A549 (cell line): ENCODE measurements around the gene PDE8A. TPM values are rescaled to one million over a fixed set of nuclear protein-coding genes. Genes with fewer than 3 reads are reported as not detected.
A peak's percentile ranks its signal among the peaks of the same experiment; 100 is the strongest.

Source experiments
- ATAC-seq, 2 experiments: fragments of 200-7000 bp in 1 of 2; fragments of >200 bp in 1 of 2; cut with Nextera tagmentation in 1 of 2; cut with Tn5 transposase in 1 of 2; 3 replicates each; pipeline versions ENCODE4 v1.8.0 to v1.9.1; 2018 to 2020; ENCODE audit warnings: mild to moderate bottlenecking in 1 of 2, moderate library complexity in 1 of 2
- CTCF ChIA-PET: fragments of 300-600 bp; sonication (Branson Sonifier 250); formaldehyde crosslinking; extraction: SDS; loops from one replicate; lab custom pipeline; 2021; ENCODE audit warnings: antibody characterized with exemption, inconsistent platforms; lab: Yijun Ruan, JAX
- POLR2A ChIA-PET: fragments of 350-600 bp; formaldehyde crosslinking; extraction: SDS; loops from one replicate; lab custom pipeline; 2021; ENCODE audit warnings: antibody characterized with exemption, inconsistent platforms; lab: Yijun Ruan, JAX
- DNase-seq, 2 experiments: peaks; one replicate each; pipeline versions ENCODE4 v3.0.0 to v3.0.0-alpha.2; 2011 to 2016; ENCODE audit warnings: low read depth in 1 of 2, low spot score in 1 of 2
- FAIRE-seq: peaks from 2 replicates; lab custom pipeline; 2011; peaks lifted over from hg19 to GRCh38; lab: Jason Lieb, UNC
- H3K27ac ChIP-seq, 2 experiments: fragments of >200 bp; sonication (Bioruptor Twin); formaldehyde crosslinking; 3 replicates each; pipeline ENCODE4 v1.5.1; 2016 to 2017
- H3K4me1 ChIP-seq: fragments of >200 bp; sonication (Bioruptor Twin); formaldehyde crosslinking; 3 replicates; pipeline ENCODE4 v1.6.1; 2016
- H3K4me2 ChIP-seq: fragments of >200 bp; sonication (Bioruptor Twin); formaldehyde crosslinking; 3 replicates; pipeline ENCODE4 v1.6.1; 2016
- H3K4me3 ChIP-seq: fragments of >200 bp; sonication (Bioruptor Twin); formaldehyde crosslinking; 3 replicates; pipeline ENCODE4 v1.5.1; 2016
- H3K9me3 ChIP-seq: fragments of >200 bp; sonication (Bioruptor Twin); formaldehyde crosslinking; 3 replicates; pipeline ENCODE4 v1.6.1; 2016
- BHLHE40 ChIP-seq: IDR thresholded peaks from 2 replicates; pipeline ENCODE4 v1.6.1; 2012; ENCODE audit warnings: low read depth, low read length, inconsistent platforms
- CBX8 ChIP-seq: fragments of 200-600 bp; sonication (generic); IDR thresholded peaks from 2 replicates; pipeline ENCODE4 v1.6.1; 2016
- CEBPB ChIP-seq, 2 experiments: fragments of >200 bp in 1 of 2; sonication (Bioruptor Twin) in 1 of 2; formaldehyde crosslinking in 1 of 2; IDR thresholded peaks; 2 replicates each; pipeline ENCODE4 v1.6.1; 2012 to 2016
- EHF ChIP-seq: fragments of 250-450 bp; sonication (Bioruptor Pico); IDR thresholded peaks from 2 replicates; pipeline ENCODE4 v1.5.0; 2020; ENCODE audit warnings: mild to moderate bottlenecking
- FOSB ChIP-seq: fragments of 250-450 bp; sonication (Bioruptor Pico); IDR thresholded peaks from 2 replicates; pipeline ENCODE4 v1.5.0; 2020; ENCODE audit warnings: mild to moderate bottlenecking, moderate library complexity
- HDAC2 ChIP-seq: fragments of 200-600 bp; sonication (generic); IDR thresholded peaks from 2 replicates; pipeline ENCODE4 v1.6.1; 2016
- HEYL ChIP-seq: fragments of 250-450 bp; sonication (Bioruptor Pico); IDR thresholded peaks from 2 replicates; pipeline ENCODE4 v1.8.0; 2021; ENCODE audit warnings: mild to moderate bottlenecking, moderate library complexity
- MAZ ChIP-seq: fragments of 150-350 bp; IDR thresholded peaks from 2 replicates; pipeline ENCODE4 v1.6.1; 2014; ENCODE audit warnings: antibody characterized with exemption, low read depth, low read length, borderline replicate concordance
- NR3C1 ChIP-seq: fragments of >200 bp; sonication (Bioruptor Twin); formaldehyde crosslinking; IDR thresholded peaks from 3 replicates; pipeline ENCODE4 v1.6.1; 2017
- RARB ChIP-seq: fragments of 250-450 bp; sonication (Bioruptor Pico); IDR thresholded peaks from 2 replicates; pipeline ENCODE4 v1.8.0; 2021; ENCODE audit warnings: mild to moderate bottlenecking, moderate library complexity
- ZC3H11A ChIP-seq: fragments of 450-650 bp; IDR thresholded peaks from 2 replicates; pipeline ENCODE4 v1.6.1; 2014; ENCODE audit warnings: antibody characterized with exemption, mild to moderate bottlenecking
- ZFP36 ChIP-seq: fragments of 450-650 bp; IDR thresholded peaks from 2 replicates; pipeline ENCODE4 v1.6.1; 2014; ENCODE audit warnings: borderline replicate concordance; ENCODE audit not compliant: partially characterized antibody
- WGBS: methylation state at CpG from one replicate; pipeline ENCODE4 v1.1.6; 2017; ENCODE audit errors: missing lambda C conversion rate; 5-methylcytosine and 5-hydroxymethylcytosine counted together
- polyA plus RNA-seq, 4 experiments: library from polyadenylated mRNA; depleted of rRNA in 3 of 4; stranded (reverse); fragments of >200 nt; fragmentation: RNase III in 1 of 4; extraction: RNeasy Plus Mini Kit Qiagen cat#74134 plus additional on column Dnase treatment in 1 of 4; gene quantifications; 2 replicates in 3 of 4; 3 replicates in 1 of 4; pipeline ENCODE4 v1.2.3, GENCODE V29; 2011 to 2017
- TF ChIP-seq, protein P1 (sequence below): IDR thresholded peaks from 2 replicates; pipeline ENCODE4 v1.6.1; 2012
- TF ChIP-seq, protein P2 (sequence below): fragments of >200 bp; sonication (Bioruptor Twin); formaldehyde crosslinking; IDR thresholded peaks from 3 replicates; pipeline ENCODE4 v1.6.1; 2016
- TF ChIP-seq, protein P3 (sequence below): fragments of >200 bp; sonication (Bioruptor Twin); formaldehyde crosslinking; IDR thresholded peaks from 3 replicates; pipeline ENCODE4 v1.5.1; 2016
- TF ChIP-seq, protein P4 (sequence below): fragments of 150-350 bp; IDR thresholded peaks from 2 replicates; pipeline ENCODE4 v1.6.1; 2014; ENCODE audit warnings: low read depth, mild to moderate bottlenecking, low read length
- TF ChIP-seq, protein P5 (sequence below): fragments of 250-450 bp; sonication (Bioruptor Pico); IDR thresholded peaks from 2 replicates; pipeline ENCODE4 v1.5.0; 2021; ENCODE audit warnings: mild to moderate bottlenecking, moderate library complexity, borderline replicate concordance
- TF ChIP-seq, protein P6 (sequence below): IDR thresholded peaks from 2 replicates; pipeline ENCODE4 v1.6.1; 2012
- TF ChIP-seq, protein P7 (sequence below): IDR thresholded peaks from 2 replicates; pipeline ENCODE4 v1.6.1; 2012; ENCODE audit warnings: low read depth, borderline replicate concordance
- TF ChIP-seq, protein P8 (sequence below): fragments of 200-600 bp; sonication (generic); IDR thresholded peaks from 2 replicates; pipeline ENCODE4 v1.6.1; 2016; ENCODE audit warnings: antibody characterized with exemption, mild to moderate bottlenecking, moderate library complexity

PDE8A gene
- polyA plus RNA-seq, 2 of the 4 experiments (the other 2 are of a cell fraction): 45.3 to 204 TPM

DNA sequence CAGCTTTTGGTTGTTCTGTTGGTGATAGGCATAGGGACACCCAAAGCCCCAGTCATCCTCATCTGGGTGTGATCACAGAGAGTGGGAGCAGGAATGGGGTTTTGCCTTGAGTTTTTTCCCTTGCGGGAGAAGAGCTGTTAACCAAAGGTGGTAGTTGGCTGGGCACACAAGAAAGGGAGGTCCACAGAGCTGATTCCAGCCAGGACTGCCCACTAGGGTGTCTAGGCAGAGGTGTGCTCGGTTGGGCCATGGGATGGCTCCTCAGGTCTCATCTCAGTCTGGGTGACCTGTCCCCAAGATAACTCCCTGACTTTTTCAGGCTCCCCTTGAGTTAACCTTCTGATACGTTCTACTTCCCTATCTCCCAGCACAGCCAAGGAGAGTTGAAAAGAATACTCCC lies 134.8 kb downstream of the PDE8A start:
- no peak for DNase-seq
- TF ChIP-seq, protein P1, sequence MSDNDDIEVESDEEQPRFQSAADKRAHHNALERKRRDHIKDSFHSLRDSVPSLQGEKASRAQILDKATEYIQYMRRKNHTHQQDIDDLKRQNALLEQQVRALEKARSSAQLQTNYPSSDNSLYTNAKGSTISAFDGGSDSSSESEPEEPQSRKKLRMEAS: no peak
- TF ChIP-seq RARB (CRISPR knock-in tag) (no peak), MAZ (no peak)
- TF ChIP-seq, protein P2, sequence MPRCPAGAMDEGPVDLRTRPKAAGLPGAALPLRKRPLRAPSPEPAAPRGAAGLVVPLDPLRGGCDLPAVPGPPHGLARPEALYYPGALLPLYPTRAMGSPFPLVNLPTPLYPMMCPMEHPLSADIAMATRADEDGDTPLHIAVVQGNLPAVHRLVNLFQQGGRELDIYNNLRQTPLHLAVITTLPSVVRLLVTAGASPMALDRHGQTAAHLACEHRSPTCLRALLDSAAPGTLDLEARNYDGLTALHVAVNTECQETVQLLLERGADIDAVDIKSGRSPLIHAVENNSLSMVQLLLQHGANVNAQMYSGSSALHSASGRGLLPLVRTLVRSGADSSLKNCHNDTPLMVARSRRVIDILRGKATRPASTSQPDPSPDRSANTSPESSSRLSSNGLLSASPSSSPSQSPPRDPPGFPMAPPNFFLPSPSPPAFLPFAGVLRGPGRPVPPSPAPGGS: no peak
- TF ChIP-seq, protein P3, sequence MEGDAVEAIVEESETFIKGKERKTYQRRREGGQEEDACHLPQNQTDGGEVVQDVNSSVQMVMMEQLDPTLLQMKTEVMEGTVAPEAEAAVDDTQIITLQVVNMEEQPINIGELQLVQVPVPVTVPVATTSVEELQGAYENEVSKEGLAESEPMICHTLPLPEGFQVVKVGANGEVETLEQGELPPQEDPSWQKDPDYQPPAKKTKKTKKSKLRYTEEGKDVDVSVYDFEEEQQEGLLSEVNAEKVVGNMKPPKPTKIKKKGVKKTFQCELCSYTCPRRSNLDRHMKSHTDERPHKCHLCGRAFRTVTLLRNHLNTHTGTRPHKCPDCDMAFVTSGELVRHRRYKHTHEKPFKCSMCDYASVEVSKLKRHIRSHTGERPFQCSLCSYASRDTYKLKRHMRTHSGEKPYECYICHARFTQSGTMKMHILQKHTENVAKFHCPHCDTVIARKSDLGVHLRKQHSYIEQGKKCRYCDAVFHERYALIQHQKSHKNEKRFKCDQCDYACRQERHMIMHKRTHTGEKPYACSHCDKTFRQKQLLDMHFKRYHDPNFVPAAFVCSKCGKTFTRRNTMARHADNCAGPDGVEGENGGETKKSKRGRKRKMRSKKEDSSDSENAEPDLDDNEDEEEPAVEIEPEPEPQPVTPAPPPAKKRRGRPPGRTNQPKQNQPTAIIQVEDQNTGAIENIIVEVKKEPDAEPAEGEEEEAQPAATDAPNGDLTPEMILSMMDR: no peak
- Histone ChIP-seq H3K4me1 (no peaks in the 10 kb centered on the region), H3K27ac (no peak overlapping the region), H3K9me3 (no peaks in the 10 kb centered on the region), H3K4me3 (no peak overlapping the region), H3K4me2 (no peak overlapping the region)
- ATAC-seq: peak in 1 of 2 experiments; percentile 15; a peak in 1 of 6 replicates
- POLR2A ChIA-PET: no interaction called here
- CTCF ChIA-PET: interaction anchor here (0.6 to 1.2 kb wide), 4 partner anchors 11 to 398 kb away, joined by 3 to 8 read pairs (median 4); no protein-coding TSS in a partner anchor
- 92% methylated on average over 3 of the region's 3 CpGs for WGBS
- FAIRE-seq: no peak

DNA sequence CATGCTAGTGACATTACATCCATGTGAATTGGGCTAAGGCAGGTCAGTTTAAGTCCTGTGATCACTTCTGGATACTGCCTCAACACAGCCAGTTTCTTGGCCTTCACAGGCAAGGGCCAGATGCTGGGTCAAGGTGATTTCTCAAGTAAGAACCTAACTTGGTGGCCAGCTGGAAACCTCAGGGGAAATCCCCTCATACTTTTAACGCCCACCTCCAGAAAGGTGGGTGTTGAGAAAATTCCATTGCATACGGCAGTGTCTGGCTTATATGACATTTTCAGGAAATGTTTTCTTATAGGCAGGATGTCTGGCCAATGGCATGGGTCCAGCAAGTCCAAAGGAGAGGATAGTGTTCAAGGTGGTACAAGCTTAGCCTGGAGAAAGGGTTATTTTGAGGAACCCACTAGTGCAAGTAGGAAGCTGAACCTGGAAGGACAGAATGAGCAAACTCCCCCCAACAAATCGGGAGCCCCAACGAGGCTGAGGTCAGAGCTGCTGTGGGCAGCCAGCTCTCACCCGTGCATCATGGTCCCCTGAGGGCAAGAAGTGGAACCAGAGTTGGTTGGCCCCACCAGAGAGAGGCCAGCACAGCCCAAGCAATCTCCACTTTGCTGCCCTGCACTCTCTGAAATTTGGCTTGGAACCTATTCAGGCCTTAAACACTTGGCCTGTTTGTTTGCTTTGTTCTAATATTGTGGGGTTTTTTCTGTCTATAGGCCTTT lies 135.4 kb downstream of the PDE8A start:
- H3K27ac ChIP-seq: no peak overlapping the region
- ATAC-seq (no peak), FAIRE-seq (no peak), DNase-seq (no peak)
- POLR2A ChIA-PET: no interaction called here
- no peaks in the 10 kb centered on the region for H3K4me1 ChIP-seq
- H3K4me2 ChIP-seq: no peak overlapping the region
- 81% methylated on average over 5 of the region's 5 CpGs for WGBS
- no peaks in the 10 kb centered on the region for H3K9me3 ChIP-seq
- TF ChIP-seq CEBPB (IDR thresholded peaks at IDR 0.05): no peak
- no peak overlapping the region for H3K4me3 ChIP-seq
- CTCF ChIA-PET: interaction anchor here (1.2 to 1.9 kb wide), 5 partner anchors 10 to 529 kb away, joined by 3 to 8 read pairs (median 3); no protein-coding TSS in a partner anchor

DNA sequence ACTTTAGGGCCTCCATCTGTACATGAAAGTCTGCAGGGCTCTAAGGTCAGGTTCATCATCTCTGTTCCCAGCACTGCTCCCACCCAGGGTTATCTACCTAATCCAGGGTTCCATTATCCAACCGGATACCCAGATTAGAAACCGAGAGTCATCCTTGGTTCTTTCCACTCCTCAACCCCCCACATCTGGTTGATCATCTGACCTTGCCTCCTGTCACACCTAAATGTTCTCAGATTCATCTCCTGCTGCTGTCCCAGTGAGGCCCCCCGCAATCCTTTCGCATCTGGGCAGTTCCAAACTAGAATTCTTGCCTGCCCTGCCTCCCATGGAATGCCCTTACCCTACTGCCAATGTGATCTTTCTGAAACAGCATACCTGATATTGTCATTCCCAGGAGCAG lies 136.5 kb downstream of the PDE8A start:
- no peak for ATAC-seq
- FAIRE-seq: no peak
- 91% methylated on average over 4 of the region's 4 CpGs for WGBS
- POLR2A ChIA-PET: no interaction called here
- H3K4me3 ChIP-seq: no peak overlapping the region
- H3K9me3 ChIP-seq: no peaks in the 10 kb centered on the region
- H3K4me1 ChIP-seq: no peaks in the 10 kb centered on the region
- CTCF ChIA-PET: interaction anchor here (1.2 to 1.9 kb wide), 3 partner anchors 11 to 530 kb away, joined by 3 to 4 read pairs (median 3); no protein-coding TSS in a partner anchor
- DNase-seq: no peak
- H3K27ac ChIP-seq: no peak overlapping the region
- H3K4me2 ChIP-seq: no peak overlapping the region
- TF ChIP-seq ZC3H11A (no peak), NR3C1 (no peak), ZFP36 (no peak), BHLHE40 (no peak), EHF (CRISPR knock-in tag) (no peak), CBX8 (no peak), HDAC2 (no peak), FOSB (CRISPR knock-in tag) (no peak), HEYL (CRISPR knock-in tag) (no peak), MAZ (no peak)
- TF ChIP-seq, protein P4, sequence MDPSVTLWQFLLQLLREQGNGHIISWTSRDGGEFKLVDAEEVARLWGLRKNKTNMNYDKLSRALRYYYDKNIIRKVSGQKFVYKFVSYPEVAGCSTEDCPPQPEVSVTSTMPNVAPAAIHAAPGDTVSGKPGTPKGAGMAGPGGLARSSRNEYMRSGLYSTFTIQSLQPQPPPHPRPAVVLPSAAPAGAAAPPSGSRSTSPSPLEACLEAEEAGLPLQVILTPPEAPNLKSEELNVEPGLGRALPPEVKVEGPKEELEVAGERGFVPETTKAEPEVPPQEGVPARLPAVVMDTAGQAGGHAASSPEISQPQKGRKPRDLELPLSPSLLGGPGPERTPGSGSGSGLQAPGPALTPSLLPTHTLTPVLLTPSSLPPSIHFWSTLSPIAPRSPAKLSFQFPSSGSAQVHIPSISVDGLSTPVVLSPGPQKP: no peak
- TF ChIP-seq, protein P5, sequence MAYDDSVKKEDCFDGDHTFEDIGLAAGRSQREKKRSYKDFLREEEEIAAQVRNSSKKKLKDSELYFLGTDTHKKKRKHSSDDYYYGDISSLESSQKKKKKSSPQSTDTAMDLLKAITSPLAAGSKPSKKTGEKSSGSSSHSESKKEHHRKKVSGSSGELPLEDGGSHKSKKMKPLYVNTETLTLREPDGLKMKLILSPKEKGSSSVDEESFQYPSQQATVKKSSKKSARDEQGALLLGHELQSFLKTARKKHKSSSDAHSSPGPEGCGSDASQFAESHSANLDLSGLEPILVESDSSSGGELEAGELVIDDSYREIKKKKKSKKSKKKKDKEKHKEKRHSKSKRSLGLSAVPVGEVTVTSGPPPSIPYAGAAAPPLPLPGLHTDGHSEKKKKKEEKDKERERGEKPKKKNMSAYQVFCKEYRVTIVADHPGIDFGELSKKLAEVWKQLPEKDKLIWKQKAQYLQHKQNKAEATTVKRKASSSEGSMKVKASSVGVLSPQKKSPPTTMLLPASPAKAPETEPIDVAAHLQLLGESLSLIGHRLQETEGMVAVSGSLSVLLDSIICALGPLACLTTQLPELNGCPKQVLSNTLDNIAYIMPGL (CRISPR knock-in tag): no peak
- TF ChIP-seq, protein P6, sequence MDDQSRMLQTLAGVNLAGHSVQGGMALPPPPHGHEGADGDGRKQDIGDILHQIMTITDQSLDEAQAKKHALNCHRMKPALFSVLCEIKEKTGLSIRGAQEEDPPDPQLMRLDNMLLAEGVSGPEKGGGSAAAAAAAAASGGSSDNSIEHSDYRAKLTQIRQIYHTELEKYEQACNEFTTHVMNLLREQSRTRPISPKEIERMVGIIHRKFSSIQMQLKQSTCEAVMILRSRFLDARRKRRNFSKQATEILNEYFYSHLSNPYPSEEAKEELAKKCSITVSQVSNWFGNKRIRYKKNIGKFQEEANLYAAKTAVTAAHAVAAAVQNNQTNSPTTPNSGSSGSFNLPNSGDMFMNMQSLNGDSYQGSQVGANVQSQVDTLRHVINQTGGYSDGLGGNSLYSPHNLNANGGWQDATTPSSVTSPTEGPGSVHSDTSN: no peak
- TF ChIP-seq, protein P7, sequence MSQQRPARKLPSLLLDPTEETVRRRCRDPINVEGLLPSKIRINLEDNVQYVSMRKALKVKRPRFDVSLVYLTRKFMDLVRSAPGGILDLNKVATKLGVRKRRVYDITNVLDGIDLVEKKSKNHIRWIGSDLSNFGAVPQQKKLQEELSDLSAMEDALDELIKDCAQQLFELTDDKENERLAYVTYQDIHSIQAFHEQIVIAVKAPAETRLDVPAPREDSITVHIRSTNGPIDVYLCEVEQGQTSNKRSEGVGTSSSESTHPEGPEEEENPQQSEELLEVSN: no peak
- TF ChIP-seq, protein P8, sequence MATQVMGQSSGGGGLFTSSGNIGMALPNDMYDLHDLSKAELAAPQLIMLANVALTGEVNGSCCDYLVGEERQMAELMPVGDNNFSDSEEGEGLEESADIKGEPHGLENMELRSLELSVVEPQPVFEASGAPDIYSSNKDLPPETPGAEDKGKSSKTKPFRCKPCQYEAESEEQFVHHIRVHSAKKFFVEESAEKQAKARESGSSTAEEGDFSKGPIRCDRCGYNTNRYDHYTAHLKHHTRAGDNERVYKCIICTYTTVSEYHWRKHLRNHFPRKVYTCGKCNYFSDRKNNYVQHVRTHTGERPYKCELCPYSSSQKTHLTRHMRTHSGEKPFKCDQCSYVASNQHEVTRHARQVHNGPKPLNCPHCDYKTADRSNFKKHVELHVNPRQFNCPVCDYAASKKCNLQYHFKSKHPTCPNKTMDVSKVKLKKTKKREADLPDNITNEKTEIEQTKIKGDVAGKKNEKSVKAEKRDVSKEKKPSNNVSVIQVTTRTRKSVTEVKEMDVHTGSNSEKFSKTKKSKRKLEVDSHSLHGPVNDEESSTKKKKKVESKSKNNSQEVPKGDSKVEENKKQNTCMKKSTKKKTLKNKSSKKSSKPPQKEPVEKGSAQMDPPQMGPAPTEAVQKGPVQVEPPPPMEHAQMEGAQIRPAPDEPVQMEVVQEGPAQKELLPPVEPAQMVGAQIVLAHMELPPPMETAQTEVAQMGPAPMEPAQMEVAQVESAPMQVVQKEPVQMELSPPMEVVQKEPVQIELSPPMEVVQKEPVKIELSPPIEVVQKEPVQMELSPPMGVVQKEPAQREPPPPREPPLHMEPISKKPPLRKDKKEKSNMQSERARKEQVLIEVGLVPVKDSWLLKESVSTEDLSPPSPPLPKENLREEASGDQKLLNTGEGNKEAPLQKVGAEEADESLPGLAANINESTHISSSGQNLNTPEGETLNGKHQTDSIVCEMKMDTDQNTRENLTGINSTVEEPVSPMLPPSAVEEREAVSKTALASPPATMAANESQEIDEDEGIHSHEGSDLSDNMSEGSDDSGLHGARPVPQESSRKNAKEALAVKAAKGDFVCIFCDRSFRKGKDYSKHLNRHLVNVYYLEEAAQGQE: no peak
